GM23248 (cell line): ENCODE data around the gene ANKRD9.

Experiments used
- EZH2 ChIP-seq: fragments of 200-600 bp; sonication (generic); IDR thresholded peaks from 2 replicates; pipeline ENCODE4 v1.6.1; 2018; ENCODE audit warnings: antibody characterized with exemption, mild to moderate bottlenecking; ENCODE audit not compliant: insufficient read depth, poor library complexity, severe bottlenecking
- EZH2phosphoT487 ChIP-seq: fragments of 200-600 bp; sonication (generic); IDR thresholded peaks from 2 replicates; pipeline ENCODE4 v1.6.1; 2018; ENCODE audit warnings: antibody characterized with exemption, moderate library complexity, mild to moderate bottlenecking, low read depth; ENCODE audit not compliant: insufficient read depth

- no peak for TF ChIP-seq EZH2
- no peak for TF ChIP-seq EZH2phosphoT487
Observed at GRCh38 chr14:102500713-102501112, 8.9 kb downstream of the ANKRD9 start.
